ENCODE results near the gene SNAPIN.

- no peak for TF ChIP-seq CTCF (conservative IDR thresholded peaks at IDR 0.05; ENCODE audit: low read length)
- TF ChIP-seq EZH2phosphoT487 (IDR thresholded peaks at IDR 0.05; ENCODE audit: borderline replicate concordance) = no peak
These were observed 45.1 kb upstream of the SNAPIN start for GRCh38 chr1:153613406-153613805.

Data from Loucy (cell line).